WTC11 (cell line): ENCODE results near the gene MGAT4A.

Experiments used
- ZNF263 ChIP-seq: sonication (generic); formaldehyde crosslinking; IDR thresholded peaks from 2 replicates; pipeline ENCODE4 v1.8.1; 2022; ENCODE audit warnings: low read depth, mild to moderate bottlenecking, moderate library complexity, missing genetic modification reagents
- TF ChIP-seq, protein P1 (sequence below): sonication (generic); formaldehyde crosslinking; IDR thresholded peaks from 2 replicates; pipeline ENCODE4 v1.8.0; 2022; ENCODE audit warnings: mild to moderate bottlenecking, missing genetic modification reagents
- TF ChIP-seq, protein P2 (sequence below): sonication (generic); formaldehyde crosslinking; IDR thresholded peaks from 2 replicates; pipeline ENCODE4 v1.8.1; 2023; ENCODE audit warnings: mild to moderate bottlenecking, missing genetic modification reagents
- TF ChIP-seq, protein P3 (sequence below): fragments of 200-600 bp; IDR thresholded peaks from 2 replicates; pipeline ENCODE4 v1.8.0; 2022; ENCODE audit warnings: antibody characterized with exemption
- TF ChIP-seq, protein P4 (sequence below): sonication (generic); formaldehyde crosslinking; IDR thresholded peaks from 2 replicates; pipeline ENCODE4 v1.8.1; 2022; ENCODE audit warnings: mild to moderate bottlenecking, missing genetic modification reagents, moderate library complexity, borderline replicate concordance
- TF ChIP-seq, protein P5 (sequence below): sonication (generic); formaldehyde crosslinking; IDR thresholded peaks from 2 replicates; pipeline ENCODE4 v1.8.0; 2022; ENCODE audit warnings: missing genetic modification reagents

DNA sequence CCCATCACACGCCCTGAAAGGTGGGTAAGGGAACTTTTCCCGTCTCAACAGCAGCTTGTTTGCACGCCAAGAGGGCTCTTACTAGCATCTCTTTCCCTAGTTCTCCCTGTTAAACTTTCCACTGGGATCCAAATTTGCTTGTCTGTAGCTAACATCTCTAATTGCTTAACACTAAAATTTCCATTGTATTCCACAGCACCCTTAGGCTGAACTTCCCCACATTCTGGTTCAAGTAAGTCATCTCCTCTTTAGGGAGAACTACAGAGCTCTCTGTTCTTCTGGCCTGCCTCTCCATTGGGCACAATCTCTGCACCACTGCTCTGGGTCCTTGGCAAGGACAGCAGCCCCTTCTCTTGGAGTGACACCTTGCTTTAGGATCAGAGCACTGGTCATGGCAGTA is 98.6 kb downstream of the MGAT4A start:
- TF ChIP-seq, protein P1, sequence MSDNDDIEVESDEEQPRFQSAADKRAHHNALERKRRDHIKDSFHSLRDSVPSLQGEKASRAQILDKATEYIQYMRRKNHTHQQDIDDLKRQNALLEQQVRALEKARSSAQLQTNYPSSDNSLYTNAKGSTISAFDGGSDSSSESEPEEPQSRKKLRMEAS (CRISPR knock-in tag): no peak
- TF ChIP-seq, protein P2, sequence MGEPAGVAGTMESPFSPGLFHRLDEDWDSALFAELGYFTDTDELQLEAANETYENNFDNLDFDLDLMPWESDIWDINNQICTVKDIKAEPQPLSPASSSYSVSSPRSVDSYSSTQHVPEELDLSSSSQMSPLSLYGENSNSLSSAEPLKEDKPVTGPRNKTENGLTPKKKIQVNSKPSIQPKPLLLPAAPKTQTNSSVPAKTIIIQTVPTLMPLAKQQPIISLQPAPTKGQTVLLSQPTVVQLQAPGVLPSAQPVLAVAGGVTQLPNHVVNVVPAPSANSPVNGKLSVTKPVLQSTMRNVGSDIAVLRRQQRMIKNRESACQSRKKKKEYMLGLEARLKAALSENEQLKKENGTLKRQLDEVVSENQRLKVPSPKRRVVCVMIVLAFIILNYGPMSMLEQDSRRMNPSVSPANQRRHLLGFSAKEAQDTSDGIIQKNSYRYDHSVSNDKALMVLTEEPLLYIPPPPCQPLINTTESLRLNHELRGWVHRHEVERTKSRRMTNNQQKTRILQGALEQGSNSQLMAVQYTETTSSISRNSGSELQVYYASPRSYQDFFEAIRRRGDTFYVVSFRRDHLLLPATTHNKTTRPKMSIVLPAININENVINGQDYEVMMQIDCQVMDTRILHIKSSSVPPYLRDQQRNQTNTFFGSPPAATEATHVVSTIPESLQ (CRISPR knock-in tag): no peak
- TF ChIP-seq ZNF263 (CRISPR knock-in tag): no peak
- TF ChIP-seq, protein P3, sequence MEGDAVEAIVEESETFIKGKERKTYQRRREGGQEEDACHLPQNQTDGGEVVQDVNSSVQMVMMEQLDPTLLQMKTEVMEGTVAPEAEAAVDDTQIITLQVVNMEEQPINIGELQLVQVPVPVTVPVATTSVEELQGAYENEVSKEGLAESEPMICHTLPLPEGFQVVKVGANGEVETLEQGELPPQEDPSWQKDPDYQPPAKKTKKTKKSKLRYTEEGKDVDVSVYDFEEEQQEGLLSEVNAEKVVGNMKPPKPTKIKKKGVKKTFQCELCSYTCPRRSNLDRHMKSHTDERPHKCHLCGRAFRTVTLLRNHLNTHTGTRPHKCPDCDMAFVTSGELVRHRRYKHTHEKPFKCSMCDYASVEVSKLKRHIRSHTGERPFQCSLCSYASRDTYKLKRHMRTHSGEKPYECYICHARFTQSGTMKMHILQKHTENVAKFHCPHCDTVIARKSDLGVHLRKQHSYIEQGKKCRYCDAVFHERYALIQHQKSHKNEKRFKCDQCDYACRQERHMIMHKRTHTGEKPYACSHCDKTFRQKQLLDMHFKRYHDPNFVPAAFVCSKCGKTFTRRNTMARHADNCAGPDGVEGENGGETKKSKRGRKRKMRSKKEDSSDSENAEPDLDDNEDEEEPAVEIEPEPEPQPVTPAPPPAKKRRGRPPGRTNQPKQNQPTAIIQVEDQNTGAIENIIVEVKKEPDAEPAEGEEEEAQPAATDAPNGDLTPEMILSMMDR: no peak
- TF ChIP-seq, protein P4, sequence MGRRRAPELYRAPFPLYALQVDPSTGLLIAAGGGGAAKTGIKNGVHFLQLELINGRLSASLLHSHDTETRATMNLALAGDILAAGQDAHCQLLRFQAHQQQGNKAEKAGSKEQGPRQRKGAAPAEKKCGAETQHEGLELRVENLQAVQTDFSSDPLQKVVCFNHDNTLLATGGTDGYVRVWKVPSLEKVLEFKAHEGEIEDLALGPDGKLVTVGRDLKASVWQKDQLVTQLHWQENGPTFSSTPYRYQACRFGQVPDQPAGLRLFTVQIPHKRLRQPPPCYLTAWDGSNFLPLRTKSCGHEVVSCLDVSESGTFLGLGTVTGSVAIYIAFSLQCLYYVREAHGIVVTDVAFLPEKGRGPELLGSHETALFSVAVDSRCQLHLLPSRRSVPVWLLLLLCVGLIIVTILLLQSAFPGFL: no peak
- TF ChIP-seq, protein P5, sequence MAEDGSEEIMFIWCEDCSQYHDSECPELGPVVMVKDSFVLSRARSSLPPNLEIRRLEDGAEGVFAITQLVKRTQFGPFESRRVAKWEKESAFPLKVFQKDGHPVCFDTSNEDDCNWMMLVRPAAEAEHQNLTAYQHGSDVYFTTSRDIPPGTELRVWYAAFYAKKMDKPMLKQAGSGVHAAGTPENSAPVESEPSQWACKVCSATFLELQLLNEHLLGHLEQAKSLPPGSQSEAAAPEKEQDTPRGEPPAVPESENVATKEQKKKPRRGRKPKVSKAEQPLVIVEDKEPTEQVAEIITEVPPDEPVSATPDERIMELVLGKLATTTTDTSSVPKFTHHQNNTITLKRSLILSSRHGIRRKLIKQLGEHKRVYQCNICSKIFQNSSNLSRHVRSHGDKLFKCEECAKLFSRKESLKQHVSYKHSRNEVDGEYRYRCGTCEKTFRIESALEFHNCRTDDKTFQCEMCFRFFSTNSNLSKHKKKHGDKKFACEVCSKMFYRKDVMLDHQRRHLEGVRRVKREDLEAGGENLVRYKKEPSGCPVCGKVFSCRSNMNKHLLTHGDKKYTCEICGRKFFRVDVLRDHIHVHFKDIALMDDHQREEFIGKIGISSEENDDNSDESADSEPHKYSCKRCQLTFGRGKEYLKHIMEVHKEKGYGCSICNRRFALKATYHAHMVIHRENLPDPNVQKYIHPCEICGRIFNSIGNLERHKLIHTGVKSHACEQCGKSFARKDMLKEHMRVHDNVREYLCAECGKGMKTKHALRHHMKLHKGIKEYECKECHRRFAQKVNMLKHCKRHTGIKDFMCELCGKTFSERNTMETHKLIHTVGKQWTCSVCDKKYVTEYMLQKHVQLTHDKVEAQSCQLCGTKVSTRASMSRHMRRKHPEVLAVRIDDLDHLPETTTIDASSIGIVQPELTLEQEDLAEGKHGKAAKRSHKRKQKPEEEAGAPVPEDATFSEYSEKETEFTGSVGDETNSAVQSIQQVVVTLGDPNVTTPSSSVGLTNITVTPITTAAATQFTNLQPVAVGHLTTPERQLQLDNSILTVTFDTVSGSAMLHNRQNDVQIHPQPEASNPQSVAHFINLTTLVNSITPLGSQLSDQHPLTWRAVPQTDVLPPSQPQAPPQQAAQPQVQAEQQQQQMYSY (CRISPR knock-in tag): no peak
